Activated CD4-positive, alpha-beta T cell treated with anti-CD3 and anti-CD28 coated beads, Interleukin-2, amount 10 ng/mL, durations not matched to agents 24 days and 14 days (primary cell): ENCODE data around the gene NRTN. TPM values are rescaled to one million over a fixed set of nuclear protein-coding genes. Genes with fewer than 3 reads are reported as not detected.
"Not testable (repeated sequence)": the region's sequence is repeated elsewhere in the genome, so short reads cannot be mapped to it uniquely, and the experiment has no call there.

Experiments used
- DNase-seq: peaks from one replicate; pipeline ENCODE4 v3.0.0; 2022
- H3K27ac Mint-ChIP-seq: one replicate; pipeline ENCODE4 v1.8.0; 2022; ENCODE audit warnings: mild to moderate bottlenecking, mixed read lengths
- H3K27me3 Mint-ChIP-seq: one replicate; pipeline ENCODE4 v1.8.0; 2022; ENCODE audit warnings: mixed read lengths
- H3K36me3 Mint-ChIP-seq: one replicate; pipeline ENCODE4 v1.8.0; 2022; ENCODE audit warnings: low read depth, mild to moderate bottlenecking, mixed read lengths
- H3K4me1 Mint-ChIP-seq: one replicate; pipeline ENCODE4 v1.8.0; 2021; ENCODE audit warnings: mixed read lengths
- H3K4me3 Mint-ChIP-seq: one replicate; pipeline ENCODE4 v1.8.0; 2022; ENCODE audit warnings: mild to moderate bottlenecking, moderate library complexity, mixed read lengths
- H3K9me3 Mint-ChIP-seq: one replicate; pipeline ENCODE4 v1.8.0; 2021; ENCODE audit warnings: mixed read lengths
- intact Hi-C: fragments of 100-400 bp; cut with micrococcal nuclease; formaldehyde crosslinking; loops from one replicate; pipeline ENCODE4 v1.15.1; 2023
- total RNA-seq: library from RNA; stranded (reverse); gene quantifications from 2 replicates; pipeline ENCODE4 v1.2.3, GENCODE V29; 2022

Gene NRTN
- total RNA-seq, 1 donor from 2014 or later: 0.61 TPM

DNA sequence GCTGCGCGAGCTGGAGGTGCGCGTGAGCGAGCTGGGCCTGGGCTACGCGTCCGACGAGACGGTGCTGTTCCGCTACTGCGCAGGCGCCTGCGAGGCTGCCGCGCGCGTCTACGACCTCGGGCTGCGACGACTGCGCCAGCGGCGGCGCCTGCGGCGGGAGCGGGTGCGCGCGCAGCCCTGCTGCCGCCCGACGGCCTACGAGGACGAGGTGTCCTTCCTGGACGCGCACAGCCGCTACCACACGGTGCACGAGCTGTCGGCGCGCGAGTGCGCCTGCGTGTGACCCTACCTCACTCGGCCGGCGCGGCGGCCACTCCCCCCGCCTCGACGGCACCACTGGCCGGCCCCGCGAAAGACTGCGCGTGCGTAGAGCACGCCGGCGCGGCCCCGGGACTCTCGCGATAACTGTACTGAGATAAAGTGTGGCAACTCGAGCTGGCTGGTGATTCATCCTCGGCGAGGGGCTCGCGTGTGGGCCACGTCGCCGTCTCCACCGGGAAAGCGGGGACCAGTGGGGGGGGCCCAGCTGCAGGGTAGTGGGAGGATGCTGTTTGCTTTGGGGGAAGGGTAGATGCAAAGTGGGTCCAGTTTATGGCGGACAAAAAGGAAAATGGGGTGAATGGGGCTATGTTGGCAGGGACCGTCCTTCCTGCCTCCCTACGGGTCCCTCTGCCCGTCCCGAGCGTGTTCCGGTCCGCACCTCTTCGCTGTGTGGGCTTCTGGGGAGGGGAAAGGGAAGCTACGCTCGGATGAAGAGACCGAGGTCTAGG, 23.2 kb downstream of the NRTN start:
- DNase-seq: peak; percentile 99
- H3K9me3 Mint-ChIP-seq: no peaks in the 10 kb centered on the region
- intact Hi-C loops: loop anchor here (1.0 to 10.0 kb wide), 4 partner anchors 23 to 137 kb away; partner anchors contain the start of genes NDUFA11, NRTN and VMAC
- peak overlapping the region; percentile 100 for H3K27ac Mint-ChIP-seq
- H3K4me1 Mint-ChIP-seq: peaks cover 8% of the 10 kb centered on the region
- H3K36me3 Mint-ChIP-seq: no peaks in the 10 kb centered on the region
- no peaks in the 10 kb centered on the region for H3K27me3 Mint-ChIP-seq
- H3K4me3 Mint-ChIP-seq: peak overlapping the region; percentile 100

DNA sequence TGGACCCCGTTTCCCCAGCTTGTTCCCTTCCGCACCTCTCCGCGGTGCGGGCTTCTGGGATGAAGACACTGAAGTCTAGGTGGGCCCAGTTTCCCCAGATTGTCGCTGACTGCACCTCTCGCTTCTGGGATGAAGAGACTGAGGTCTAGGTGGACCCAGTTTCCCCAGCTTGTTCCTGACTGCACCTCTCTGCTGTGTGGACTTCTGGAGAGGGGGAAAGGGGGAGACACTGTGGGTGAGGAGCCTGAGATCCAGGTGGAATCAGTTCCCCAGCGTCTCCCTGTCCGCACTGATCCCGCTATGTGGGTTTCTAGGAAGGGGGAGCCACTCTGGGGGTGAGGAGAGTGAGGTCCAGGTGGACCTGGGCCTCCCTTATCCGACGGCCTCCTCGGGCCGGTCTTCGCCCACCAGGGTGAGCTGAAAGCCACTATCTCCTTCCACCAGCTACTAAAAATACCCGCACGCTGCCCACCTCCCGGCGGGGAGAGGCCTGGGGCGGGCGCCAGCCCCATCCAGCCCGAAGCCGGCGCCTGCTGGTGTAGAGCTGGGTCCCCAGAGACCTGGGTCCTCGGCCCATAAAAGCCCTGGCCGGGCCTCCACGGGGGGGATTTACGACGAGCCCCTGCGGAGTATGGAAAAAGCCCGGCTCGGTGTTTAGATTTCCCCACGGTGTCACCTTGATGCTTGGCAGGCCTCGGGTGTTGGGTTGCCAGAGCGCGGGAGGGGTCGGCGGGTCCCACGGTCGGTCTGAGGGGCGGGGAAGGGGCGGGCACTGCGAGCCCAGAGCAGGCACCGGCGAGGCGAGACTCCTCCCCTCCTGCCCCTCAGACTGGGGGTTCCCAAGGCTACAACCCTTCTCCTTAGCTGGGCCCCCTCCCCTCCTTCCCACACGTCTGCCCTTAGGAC, 24.0 kb downstream of the NRTN start:
- H3K27ac Mint-ChIP-seq: peak overlapping the region; percentile 100
- H3K9me3 Mint-ChIP-seq: no peaks in the 10 kb centered on the region
- peak overlapping the region; percentile 100 for H3K4me3 Mint-ChIP-seq
- H3K36me3 Mint-ChIP-seq: no peaks in the 10 kb centered on the region
- intact Hi-C loops: loop anchor here (1.0 to 10.0 kb wide), 4 partner anchors 24 to 136 kb away; partner anchors contain the start of genes NDUFA11, NRTN and VMAC
- H3K27me3 Mint-ChIP-seq: no peaks in the 10 kb centered on the region
- DNase-seq: peak; percentile 76
- H3K4me1 Mint-ChIP-seq: peaks cover 8% of the 10 kb centered on the region

DNA sequence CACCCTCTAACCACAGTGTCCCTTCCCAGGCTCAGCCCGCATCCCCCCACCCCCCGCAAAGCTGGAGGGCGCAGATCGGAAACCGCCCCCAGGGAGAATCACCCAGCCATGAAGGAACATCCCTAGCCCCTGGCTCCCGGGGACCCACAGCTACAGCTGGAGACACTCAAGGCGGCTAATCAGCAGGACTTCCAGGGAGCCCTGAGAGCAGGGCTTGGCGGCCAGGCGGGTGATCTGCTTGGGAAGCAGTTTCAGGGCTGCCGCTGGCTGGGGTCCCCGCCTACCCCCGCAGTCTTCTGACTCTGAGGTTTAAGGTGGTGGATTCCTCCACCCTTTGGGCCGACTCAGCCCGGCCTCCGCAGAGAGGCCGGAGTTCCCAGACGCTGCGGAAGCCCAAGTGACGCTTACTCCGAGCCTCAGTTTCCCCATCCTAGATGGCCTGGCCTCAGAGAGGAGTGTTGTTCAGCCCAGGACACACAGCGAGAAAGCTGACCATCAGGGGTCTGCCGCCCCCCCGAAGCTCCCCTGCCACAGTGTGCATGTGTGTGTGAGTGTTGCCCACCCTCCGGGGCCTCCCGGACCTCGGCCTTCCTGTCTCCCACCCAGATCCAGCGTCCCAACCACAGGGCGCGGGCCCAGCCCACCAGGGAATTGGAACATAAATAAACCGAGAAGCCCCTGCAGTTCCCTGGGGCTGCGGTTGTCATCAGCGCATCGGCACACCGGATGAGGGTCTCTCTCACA, 24.9 kb downstream of the NRTN start:
- Mint-ChIP-seq H3K36me3 (no peaks in the 10 kb centered on the region), H3K4me3 (peak overlapping the region; percentile 100), H3K9me3 (no peaks in the 10 kb centered on the region), H3K27ac (peak overlapping the region; percentile 53), H3K27me3 (no peaks in the 10 kb centered on the region), H3K4me1 (peaks cover 8% of the 10 kb centered on the region)
- DNase-seq: peak; percentile 60
- intact Hi-C loops: loop anchor here (2.0 to 10.0 kb wide), 3 partner anchors 25 to 135 kb away; partner anchors contain the start of genes NDUFA11, NRTN and VMAC

DNA sequence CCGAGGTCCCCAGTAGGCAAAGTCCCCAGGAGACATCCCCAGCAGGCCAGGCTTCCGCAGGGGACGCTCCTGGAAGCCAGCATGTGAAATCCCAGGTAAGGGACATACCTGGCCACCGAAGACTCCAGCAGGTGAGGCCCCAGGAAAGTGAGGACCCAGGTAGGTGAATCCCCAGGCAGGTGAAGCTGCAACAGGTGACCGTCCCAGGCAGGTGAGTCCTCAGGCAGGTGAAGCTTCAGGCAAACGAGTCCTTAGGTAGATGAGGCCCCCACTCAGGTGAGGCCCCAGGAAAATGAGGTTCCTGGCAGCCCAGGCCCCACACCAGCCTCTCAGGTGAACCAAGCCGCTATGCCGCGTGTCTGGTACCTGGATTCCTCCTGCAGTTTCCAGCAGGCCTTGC, 26.3 kb downstream of the NRTN start:
- intact Hi-C loops: no loop called here
- H3K27ac Mint-ChIP-seq: no peak overlapping the region
- H3K36me3 Mint-ChIP-seq: no peaks in the 10 kb centered on the region
- DNase-seq: no peak
- no peaks in the 10 kb centered on the region for H3K27me3 Mint-ChIP-seq
- peaks cover 8% of the 10 kb centered on the region for H3K4me1 Mint-ChIP-seq
- no peaks in the 10 kb centered on the region for H3K9me3 Mint-ChIP-seq
- H3K4me3 Mint-ChIP-seq: no peak overlapping the region

DNA sequence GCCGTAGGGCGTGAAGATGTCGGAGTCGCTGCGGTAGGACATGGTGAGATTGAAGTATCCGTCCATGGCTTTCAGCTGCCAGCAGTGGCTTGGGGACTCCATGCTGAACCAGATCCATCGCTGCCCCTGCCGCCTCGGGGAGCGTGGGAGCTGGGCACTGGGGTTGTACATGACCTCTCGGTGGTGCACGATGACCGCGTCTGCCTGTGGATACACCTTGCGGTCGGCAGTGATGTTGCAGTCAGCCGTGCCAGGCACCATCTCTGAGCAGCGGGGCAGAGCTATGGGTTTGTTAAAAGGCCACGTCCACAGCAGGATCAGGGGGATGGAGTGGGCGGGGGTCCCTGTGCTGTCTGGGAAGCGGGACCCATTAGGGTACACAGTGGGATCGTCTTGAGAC, 27.2 kb downstream of the NRTN start:
- H3K36me3 Mint-ChIP-seq: no peaks in the 10 kb centered on the region
- H3K9me3 Mint-ChIP-seq: no peaks in the 10 kb centered on the region
- H3K4me1 Mint-ChIP-seq: peaks cover 5% of the 10 kb centered on the region
- no peak overlapping the region for H3K27ac Mint-ChIP-seq
- no peak for DNase-seq
- H3K4me3 Mint-ChIP-seq: no peak overlapping the region
- no peaks in the 10 kb centered on the region for H3K27me3 Mint-ChIP-seq
- intact Hi-C loops: no loop called here

- Mint-ChIP-seq H3K27ac (no peak overlapping the region), H3K4me1 (peaks cover 7% of the 10 kb centered on the region), H3K4me3 (no peak overlapping the region), H3K36me3 (no peaks in the 10 kb centered on the region), H3K9me3 (no peaks in the 10 kb centered on the region), H3K27me3 (no peaks in the 10 kb centered on the region)
- intact Hi-C loops: no loop called here
- no peak for DNase-seq
These were observed 27.8 kb downstream of the NRTN start for GRCh38 chr19:5832527-5833216.

DNA sequence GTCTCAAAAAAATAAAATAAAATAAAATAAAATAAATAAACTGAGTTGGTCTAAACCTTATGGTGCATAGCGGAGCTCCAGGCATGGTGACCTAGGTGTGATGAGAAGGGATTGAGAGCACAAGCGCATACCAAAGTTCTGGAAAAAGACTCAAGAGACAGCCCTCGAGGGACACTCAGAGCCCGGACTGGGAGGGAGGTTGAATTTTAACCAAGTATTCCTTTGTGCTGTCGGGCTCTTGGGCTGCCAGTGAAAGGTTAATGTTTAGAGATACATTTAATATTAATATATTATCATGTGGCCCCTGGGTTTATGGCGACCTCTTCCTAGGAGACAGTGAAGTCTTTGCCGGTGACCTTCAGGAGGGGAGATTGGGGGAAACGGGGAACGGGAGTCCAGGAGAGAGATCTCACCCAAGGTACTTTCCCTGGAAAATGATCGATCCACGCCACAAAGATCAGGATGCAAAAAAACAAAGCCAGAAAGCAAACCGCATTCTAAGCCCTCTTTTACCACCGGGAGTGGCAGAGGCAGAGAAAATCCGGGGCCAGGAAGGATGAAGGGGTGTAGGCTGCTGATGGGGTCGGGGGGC, 33.0 kb downstream of the NRTN start:
- Mint-ChIP-seq H3K36me3 (no peaks in the 10 kb centered on the region), H3K4me1 (peaks cover 8% of the 10 kb centered on the region), H3K27ac (no peak overlapping the region), H3K4me3 (no peak overlapping the region), H3K9me3 (no peaks in the 10 kb centered on the region), H3K27me3 (peaks cover 2% of the 10 kb centered on the region)
- no peak for DNase-seq
- intact Hi-C loops: no loop called here

DNA sequence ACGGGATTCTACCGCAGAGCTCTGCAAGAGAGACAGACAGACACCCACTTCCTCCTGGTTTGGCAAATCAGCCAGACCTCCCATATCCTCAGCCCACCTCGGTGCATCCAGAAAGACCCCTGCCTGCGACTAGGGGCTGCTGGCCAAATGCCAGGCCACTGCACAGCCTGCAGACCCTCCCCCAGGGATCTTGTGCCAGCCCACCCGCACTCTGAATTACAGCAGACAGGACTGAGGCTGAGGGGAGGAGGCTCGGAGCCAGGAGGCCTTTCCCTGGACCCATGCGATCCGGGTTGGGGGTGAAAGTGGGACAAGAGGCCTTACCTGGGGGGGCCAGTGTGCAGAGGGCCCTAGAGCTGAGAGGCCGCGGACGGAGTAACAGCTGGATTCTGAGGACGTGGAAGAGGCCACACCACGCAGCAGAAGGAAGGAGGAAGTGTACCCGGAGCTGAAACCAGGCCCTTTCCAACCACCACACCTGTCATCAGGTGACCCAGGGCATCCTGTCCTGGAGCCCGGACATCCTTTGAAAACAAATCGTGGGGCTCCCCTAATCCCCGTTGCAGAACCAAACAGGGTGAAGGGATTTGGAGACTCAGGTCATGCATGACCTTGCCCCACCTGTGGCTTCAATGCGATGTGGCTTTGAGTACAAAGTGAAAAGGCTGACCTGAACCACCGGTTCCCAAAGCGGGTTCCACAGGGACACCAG, 33.6 kb downstream of the NRTN start:
- H3K27me3 Mint-ChIP-seq: peaks cover 2% of the 10 kb centered on the region
- no peaks in the 10 kb centered on the region for H3K36me3 Mint-ChIP-seq
- H3K27ac Mint-ChIP-seq: no peak overlapping the region
- no peaks in the 10 kb centered on the region for H3K9me3 Mint-ChIP-seq
- no peak overlapping the region for H3K4me3 Mint-ChIP-seq
- DNase-seq: no peak
- intact Hi-C loops: no loop called here
- H3K4me1 Mint-ChIP-seq: peaks cover 8% of the 10 kb centered on the region

DNA sequence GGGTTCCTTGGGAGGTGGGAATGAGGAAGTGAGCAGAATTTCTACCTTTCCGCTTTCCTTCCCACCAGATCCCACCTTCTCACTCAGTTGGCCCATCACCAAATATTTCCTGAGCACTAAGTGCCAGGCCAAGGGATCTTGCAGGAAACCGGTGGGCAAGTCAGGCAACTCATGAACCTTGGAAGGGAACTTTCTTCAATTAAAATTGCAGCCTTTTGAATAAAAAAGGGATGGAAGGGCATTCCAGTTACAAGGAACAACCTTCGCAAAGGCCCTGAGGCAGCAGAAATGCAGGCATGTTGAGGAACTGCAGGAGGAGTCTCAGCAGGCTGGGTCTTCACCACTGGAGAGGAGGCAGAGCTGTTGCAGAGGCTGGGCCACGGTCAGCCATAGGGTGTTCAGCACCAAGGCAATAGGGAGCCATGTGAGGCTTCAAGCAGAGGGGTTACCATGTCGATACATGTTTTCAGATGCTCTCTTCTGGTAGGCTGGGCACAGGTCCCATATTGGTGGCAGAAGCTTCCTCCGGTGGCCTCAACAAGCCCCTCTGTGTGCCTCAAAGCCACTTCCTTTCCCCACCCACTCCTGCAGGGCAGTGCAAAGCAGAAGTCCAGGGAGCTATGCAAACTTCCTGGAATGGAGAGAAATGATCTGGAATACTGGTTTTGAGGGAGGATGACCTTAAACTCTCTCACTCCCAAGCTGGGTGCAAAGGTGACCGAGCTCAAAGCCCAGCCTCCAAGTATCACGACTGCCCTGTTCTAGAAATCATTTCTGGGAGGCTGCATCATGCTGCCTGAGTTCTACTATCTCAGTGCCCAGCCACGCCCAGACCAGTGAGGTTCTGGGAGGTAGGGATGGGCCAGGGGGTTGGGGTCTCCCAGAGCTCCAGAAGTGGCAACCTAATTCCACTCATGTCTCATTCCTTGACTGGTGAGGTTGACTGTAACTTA, 34.5 kb downstream of the NRTN start, which contains the start of gene FUT6:
FUT6 (minus strand) TSS at position 638 of the 953 bp plus-strand sequence. CDS start 7,135 bp downstream, outside the sequence.
- no peak for DNase-seq
- Mint-ChIP-seq H3K4me1 (peaks cover 8% of the 10 kb centered on the region), H3K9me3 (no peaks in the 10 kb centered on the region)

GRCh38 chr19:5841735-5842111, 36.9 kb downstream of the NRTN start:
- H3K4me3 Mint-ChIP-seq, H3K9me3 Mint-ChIP-seq, DNase-seq, H3K4me1 Mint-ChIP-seq, intact Hi-C loops, H3K27me3 Mint-ChIP-seq, H3K27ac Mint-ChIP-seq, H3K36me3 Mint-ChIP-seq: not testable (repeated sequence)

More for the DNA sequence above, 34.5 kb downstream of the NRTN start, which contains the start of gene FUT6:
- intact Hi-C loops: no loop called here
- no peaks in the 10 kb centered on the region for H3K36me3 Mint-ChIP-seq
- no peak within 1 kb of the TSS for H3K27ac Mint-ChIP-seq
- peaks cover 2% of the 10 kb centered on the region for H3K27me3 Mint-ChIP-seq
- H3K4me3 Mint-ChIP-seq: no peak within 1 kb of the TSS

GRCh38 chr19:5843295-5843927, 38.5 kb downstream of the NRTN start:
- H3K4me1 Mint-ChIP-seq: peaks cover 3% of the 10 kb centered on the region
- H3K27ac Mint-ChIP-seq: no peak overlapping the region

More at GRCh38 chr19:5843295-5843927, 38.5 kb downstream of the NRTN start:
- Mint-ChIP-seq H3K27me3 (no peaks in the 10 kb centered on the region), H3K36me3 (no peaks in the 10 kb centered on the region), H3K4me3 (no peak overlapping the region), H3K9me3 (no peaks in the 10 kb centered on the region)
- no peak for DNase-seq
- intact Hi-C loops: no loop called here
